ENCODE data around the gene LDLRAD3.

LDLRAD3 gene

GRCh38 chr11:36219996-36220395, 276.1 kb downstream of the LDLRAD3 start:
- DNase-seq: no peak

- DNase-seq: peak; percentile 97
Measured at GRCh38 chr11:36222831-36223635, 279.2 kb downstream of the LDLRAD3 start.

GRCh38 chr11:36224209-36224882, 280.5 kb downstream of the LDLRAD3 start:
- no peak for DNase-seq

DNA sequence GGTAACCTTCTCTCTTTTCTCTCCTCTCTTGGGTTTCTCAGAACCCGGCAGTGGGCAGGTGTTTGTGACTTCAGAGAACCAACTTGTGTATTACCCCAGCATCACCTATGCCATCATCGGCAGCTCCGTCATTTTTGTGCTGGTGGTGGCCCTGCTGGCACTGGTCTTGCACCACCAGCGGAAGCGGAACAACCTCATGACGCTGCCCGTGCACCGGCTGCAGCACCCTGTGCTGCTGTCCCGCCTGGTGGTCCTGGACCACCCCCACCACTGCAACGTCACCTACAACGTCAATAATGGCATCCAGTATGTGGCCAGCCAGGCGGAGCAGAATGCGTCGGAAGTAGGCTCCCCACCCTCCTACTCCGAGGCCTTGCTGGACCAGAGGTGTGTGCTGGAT, 283.2 kb downstream of the LDLRAD3 start:
- DNase-seq: no peak

DNA sequence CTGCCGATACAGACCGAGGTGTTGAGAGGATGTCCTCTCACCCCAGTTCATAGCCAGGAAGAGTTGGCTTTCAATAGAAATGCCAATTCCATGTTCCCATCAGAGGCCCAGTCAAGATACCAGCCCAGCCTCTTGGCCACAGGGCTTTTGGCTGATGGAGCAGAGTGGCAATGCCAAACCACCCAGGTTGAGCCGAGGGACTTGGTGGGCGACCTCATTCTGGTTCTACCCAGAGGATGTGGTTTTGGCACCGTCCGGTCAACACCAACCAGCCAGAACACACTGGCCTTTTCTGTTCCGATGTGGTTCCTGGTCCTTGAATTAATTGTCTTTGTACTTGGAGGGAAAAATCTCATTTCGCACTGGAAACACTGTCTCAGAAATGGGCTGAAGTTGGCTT, 284.8 kb downstream of the LDLRAD3 start:
- no peak for DNase-seq

GRCh38 chr11:36229091-36229705, 285.3 kb downstream of the LDLRAD3 start:
- no peak for DNase-seq

- DNase-seq: no peak
Measured at GRCh38 chr11:36230779-36231699, 287.2 kb downstream of the LDLRAD3 start.

DNA sequence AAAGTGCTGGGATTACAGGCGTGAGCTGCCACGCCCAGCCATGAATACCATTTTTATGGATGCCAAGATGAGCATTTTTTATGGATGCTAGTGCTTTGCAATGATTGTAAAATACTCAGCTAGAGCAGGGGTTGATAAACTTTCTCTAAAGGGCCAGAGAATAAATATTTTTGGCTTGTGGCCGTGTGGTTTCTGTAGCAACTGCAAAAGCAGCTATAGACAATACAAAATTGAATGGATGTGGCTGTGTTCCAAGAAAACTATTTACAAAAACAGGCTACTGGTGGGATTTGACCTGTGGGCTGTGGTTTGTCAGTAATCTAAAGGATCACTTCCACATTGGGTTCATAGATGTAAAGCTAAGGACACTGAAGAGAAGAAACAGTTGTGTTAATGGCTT, 289.3 kb downstream of the LDLRAD3 start:
- peak; percentile 86 for DNase-seq

DNA sequence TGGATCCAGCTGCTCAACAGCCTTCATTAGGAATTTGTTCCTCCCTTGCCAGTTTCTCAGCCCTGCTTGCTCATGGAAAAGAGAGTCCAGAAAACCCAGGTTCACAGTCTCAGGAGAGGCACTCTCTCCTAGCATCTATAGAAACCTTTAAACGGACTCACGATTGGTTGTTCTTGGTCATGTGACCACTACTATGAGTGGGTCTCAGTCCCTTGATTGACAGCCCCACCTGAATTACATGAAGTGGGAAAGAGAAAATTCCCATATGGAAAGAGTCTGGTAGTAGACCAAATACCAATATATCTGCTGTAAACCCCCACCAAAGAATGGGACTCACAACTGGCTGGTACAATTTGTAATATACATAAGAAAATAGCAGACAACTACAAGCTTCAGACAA, 291.0 kb downstream of the LDLRAD3 start:
- no peak for DNase-seq

GRCh38 chr11:36235750-36236149, 291.9 kb downstream of the LDLRAD3 start:
- no peak for DNase-seq

DNA sequence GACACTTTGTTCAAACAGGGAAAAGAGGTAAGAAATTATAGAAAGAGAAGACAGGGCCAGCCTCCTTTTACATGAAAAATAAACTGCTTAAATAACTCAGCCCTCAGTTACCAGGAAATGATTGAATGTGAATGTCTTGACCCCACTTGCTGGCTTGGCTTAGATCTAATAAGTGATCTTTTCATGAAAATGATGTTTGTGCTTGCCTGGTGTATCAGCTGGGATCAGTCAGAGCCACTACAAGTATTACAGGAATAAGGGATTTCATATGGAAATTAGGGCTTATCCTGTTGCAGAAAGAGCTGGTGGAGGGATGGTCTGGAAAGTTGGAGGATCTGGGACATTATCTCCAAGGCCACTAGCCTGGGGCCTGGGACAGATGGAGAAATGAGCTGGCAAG, 293.5 kb downstream of the LDLRAD3 start:
- DNase-seq: no peak

- no peak for DNase-seq
Measured at GRCh38 chr11:36238036-36238631, 294.3 kb downstream of the LDLRAD3 start.

GRCh38 chr11:36238881-36239280, 295.0 kb downstream of the LDLRAD3 start:
- DNase-seq: no peak

GRCh38 chr11:36239636-36240035, 295.8 kb downstream of the LDLRAD3 start:
- no peak for DNase-seq

DNA sequence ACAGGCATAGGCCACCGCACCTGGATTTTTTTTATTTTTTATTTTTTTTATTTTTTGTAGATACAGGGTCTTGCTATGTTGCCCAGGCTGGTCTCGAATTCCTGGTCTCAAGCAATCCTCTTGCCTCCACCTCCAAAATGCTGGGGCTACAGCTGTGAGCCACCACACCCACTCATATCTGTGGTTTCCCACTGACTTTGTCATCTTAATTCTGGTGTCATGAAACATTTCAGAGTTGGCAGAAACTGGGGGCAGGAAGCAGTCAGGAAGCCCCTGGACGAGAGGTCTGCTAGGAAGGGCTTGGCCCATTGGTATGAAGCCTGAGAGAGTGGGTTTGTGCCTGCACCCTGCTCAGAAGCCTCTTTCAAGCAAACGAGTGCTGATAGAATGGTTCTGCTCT, 296.3 kb downstream of the LDLRAD3 start:
- no peak for DNase-seq

DNA sequence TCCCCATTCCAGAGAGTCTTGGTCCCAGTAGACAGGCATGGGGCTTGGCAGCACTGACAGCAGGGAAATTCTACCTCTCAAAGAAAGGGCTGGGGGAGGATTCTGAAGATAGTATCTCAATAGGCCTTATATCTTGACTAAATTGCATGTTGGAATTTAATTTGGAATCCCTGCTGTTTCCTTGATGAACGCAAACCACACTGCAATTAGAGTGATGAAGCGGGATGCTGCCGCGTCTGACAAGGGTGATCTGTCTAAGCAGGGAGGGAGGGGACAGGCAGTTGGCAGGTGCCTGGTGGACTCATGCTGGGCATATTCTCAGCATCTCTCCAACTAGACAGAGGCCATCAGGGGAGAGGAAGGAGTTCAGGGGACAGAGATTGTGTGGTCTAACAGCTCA, 296.9 kb downstream of the LDLRAD3 start:
- no peak for DNase-seq

DNA sequence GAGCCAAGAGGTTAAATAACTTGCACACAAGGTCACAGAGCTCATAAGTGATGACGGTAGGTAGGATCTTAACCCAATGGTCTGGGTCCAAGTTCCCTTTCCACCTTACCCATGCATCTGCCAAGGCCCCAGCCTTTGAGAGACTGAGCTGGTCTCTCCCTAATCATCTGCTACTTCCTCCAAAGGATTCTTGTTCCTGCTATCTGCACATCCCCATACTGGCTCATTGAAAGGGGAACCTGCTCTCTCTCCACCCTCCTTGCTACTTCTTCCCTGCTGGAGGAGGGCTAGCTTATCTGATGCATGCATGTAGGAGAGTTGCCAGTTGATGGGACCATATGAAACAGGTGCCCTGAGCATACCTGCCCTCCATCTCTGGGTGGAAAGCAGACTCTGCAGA, 297.6 kb downstream of the LDLRAD3 start:
- no peak for DNase-seq

DNA sequence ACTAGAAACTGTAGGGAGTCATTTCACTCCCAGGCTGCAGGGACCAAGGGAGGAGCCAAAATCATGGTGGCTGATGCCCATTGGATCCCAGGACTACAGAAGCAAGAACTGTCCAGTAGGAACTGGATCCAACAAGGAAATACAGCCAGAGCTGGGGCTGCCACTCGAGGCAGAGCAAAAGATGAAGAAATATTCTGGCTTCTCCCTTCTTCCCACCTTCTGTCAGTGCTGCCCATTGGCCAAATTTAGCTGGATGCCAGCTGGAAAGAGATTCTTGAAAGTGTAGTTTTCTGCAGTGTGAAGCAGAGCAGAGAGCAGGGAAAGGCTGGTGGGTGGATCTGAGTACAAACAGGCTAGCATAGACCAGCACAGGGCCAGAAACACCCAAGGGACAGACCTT, 299.8 kb downstream of the LDLRAD3 start:
- no peak for DNase-seq

DNA sequence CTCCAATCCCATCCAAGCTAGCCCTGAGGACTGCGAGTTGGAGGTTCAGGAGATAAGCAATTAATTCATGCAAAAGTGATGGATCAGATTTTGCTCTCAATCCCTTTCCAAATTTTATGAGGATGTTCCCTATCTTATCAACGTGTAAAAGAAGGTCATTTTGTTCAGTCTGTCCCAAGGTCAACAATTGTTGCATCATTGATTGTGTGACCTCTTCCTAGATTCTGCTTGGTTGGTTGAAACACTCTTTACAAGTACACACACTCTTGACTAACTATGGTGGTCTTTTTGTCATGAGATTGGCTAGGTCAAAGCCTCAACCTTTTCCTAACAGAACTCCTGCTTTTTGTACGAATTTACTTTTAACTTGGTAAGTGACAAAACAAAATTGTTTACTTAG, 303.6 kb downstream of the LDLRAD3 start:
- DNase-seq: no peak

DNA sequence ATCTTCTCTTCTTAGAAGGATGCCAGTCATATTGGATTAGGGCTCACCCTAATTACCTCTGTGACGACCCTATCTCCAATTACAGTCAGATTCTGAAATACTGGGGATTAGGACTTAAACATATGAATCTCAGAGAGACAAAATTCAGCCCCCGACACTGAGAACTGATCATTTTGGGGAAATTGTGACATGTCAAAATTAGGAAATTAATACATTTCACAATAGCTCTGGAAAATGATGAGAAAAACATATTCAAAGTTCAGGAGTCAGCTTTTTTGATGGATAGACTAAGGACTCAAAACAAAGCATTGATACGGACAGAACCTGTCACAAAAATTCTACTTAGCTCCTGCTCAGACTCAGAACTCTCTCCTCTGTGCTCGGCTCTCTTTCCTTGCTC, 304.6 kb downstream of the LDLRAD3 start:
- DNase-seq: no peak

GRCh38 chr11:36249246-36249645, 305.4 kb downstream of the LDLRAD3 start:
- no peak for DNase-seq

GRCh38 chr11:36251823-36252222, 308.0 kb downstream of the LDLRAD3 start:
- DNase-seq: no peak

- no peak for DNase-seq
Measured at GRCh38 chr11:36253238-36253637, 309.4 kb downstream of the LDLRAD3 start.
